GM23248 (cell line): ENCODE measurements around the gene TRMT1.

ENCODE experiments used
- EZH2 ChIP-seq: fragments of 200-600 bp; sonication (generic); IDR thresholded peaks from 2 replicates; pipeline ENCODE4 v1.6.1; 2018; ENCODE audit warnings: antibody characterized with exemption, mild to moderate bottlenecking; ENCODE audit not compliant: insufficient read depth, poor library complexity, severe bottlenecking
- EZH2phosphoT487 ChIP-seq: fragments of 200-600 bp; sonication (generic); IDR thresholded peaks from 2 replicates; pipeline ENCODE4 v1.6.1; 2018; ENCODE audit warnings: antibody characterized with exemption, moderate library complexity, mild to moderate bottlenecking, low read depth; ENCODE audit not compliant: insufficient read depth

- TF ChIP-seq EZH2 (no peak), EZH2phosphoT487 (no peak)
Measured at GRCh38 chr19:13160557-13160956, 44.0 kb upstream of the TRMT1 start.
